K562 (cell line): ENCODE results near the gene RBM25.

Source experiments
- CEBPB ChIP-seq: fragments of 450-650 bp; IDR thresholded peaks from 2 replicates; pipeline ENCODE4 v1.6.1; 2016; ENCODE audit warnings: missing genetic modification characterization, missing compliant biosample characterization
- CHD2 ChIP-seq: IDR thresholded peaks from 2 replicates; pipeline ENCODE4 v1.6.1; 2011; ENCODE audit warnings: low read depth, low read length
- CHD4 ChIP-seq: fragments of 200-600 bp; sonication (generic); IDR thresholded peaks from 3 replicates; pipeline ENCODE4 v1.6.1; 2012; ENCODE audit warnings: low read depth, mild to moderate bottlenecking, mixed read lengths, low read length, inconsistent platforms; ENCODE audit not compliant: insufficient read depth, insufficient replicate concordance, poor library complexity, severe bottlenecking
- CTCF ChIP-seq, 3 experiments: IDR thresholded peaks in 2 of 3; conservative IDR thresholded peaks in 1 of 3; 2 replicates each; pipeline ENCODE4 v1.5.1; 2011 to 2012; ENCODE audit warnings: low read length in 3 of 3, mild to moderate bottlenecking in 3 of 3, control low read depth in 2 of 3, improper control_type of control experiment in 1 of 3, inconsistent platforms in 1 of 3, low read depth in 1 of 3, mixed read lengths in 1 of 3, moderate library complexity in 1 of 3; ENCODE audit not compliant: insufficient read depth in 2 of 3
- EZH2 ChIP-seq: IDR thresholded peaks from 2 replicates; pipeline ENCODE4 v1.6.1; 2012; ENCODE audit warnings: low read depth, mild to moderate bottlenecking, inconsistent platforms, low read length, borderline replicate concordance
- RAD21 ChIP-seq, 2 experiments: fragments of 250-450 bp in 1 of 2; fragments of 450-650 bp in 1 of 2; sonication (Bioruptor Pico) in 1 of 2; formaldehyde crosslinking in 1 of 2; IDR thresholded peaks in 1 of 2; conservative IDR thresholded peaks in 1 of 2; 2 replicates each; pipeline versions ENCODE4 v1.4.0 to v1.8.0; 2020 to 2022; ENCODE audit warnings: mild to moderate bottlenecking in 2 of 2, moderate library complexity in 1 of 2
- ZNF146 ChIP-seq: IDR thresholded peaks from one replicate; pipeline ENCODE4 v1.6.1; 2018; ENCODE audit warnings: missing compliant biosample characterization; ENCODE audit not compliant: unreplicated experiment

- no peak for TF ChIP-seq RAD21 (CRISPR knock-in tag; conservative IDR thresholded peaks at IDR 0.05 in 1 of 2, IDR thresholded peaks at IDR 0.05 in 1 of 2)
- TF ChIP-seq ZNF146 (CRISPR knock-in tag): no peak
- no peak for TF ChIP-seq EZH2
- no peak for TF ChIP-seq CHD2
- no peak for TF ChIP-seq CEBPB (tag)
- no peak for TF ChIP-seq CHD4
- TF ChIP-seq CTCF (IDR thresholded peaks at IDR 0.05 in 2 of 3, conservative IDR thresholded peaks at IDR 0.05 in 1 of 3; ENCODE audit: insufficient read depth in 2 of 3, low read depth in 1 of 3, low read length in 3 of 3): no peak
Measured at GRCh38 chr14:73027546-73027945, 30.8 kb upstream of the RBM25 start.
